ENCODE data around the gene ACSL5.

GRCh38 chr10:112356686-112357085, 17.2 kb upstream of the ACSL5 start:
- TF ChIP-seq CTCF (IDR thresholded peaks at IDR 0.05): no peak
- no peak for TF ChIP-seq POLR2AphosphoS5 (IDR thresholded peaks at IDR 0.05)

Data from prostate gland (tissue), 2 donors.